H1 (cell line): ENCODE data around the gene RIT2. TPM values are rescaled to one million over a fixed set of nuclear protein-coding genes. Genes with fewer than 3 reads are reported as not detected.

Experiments
- CTCF ChIA-PET: fragments of 300-600 bp; sonication (Branson Sonifier 250); formaldehyde crosslinking; loops from one replicate; lab custom pipeline; 2021; ENCODE audit not compliant: partially characterized antibody; lab: Charles Lee
- POLR2A ChIA-PET: fragments of 300-600 bp; sonication (Branson Sonifier 250); formaldehyde crosslinking; loops from one replicate; lab custom pipeline; 2021; ENCODE audit warnings: inconsistent platforms; ENCODE audit not compliant: partially characterized antibody; lab: Charles Lee
- DNase-seq, 2 experiments: peaks; one replicate each; pipeline versions ENCODE4 v3.0.0 to v3.0.0-alpha.2; 2010 to 2022; ENCODE audit warnings: low spot score in 2 of 2, low read depth in 1 of 2, mixed read lengths in 1 of 2
- FAIRE-seq: peaks from 2 replicates; lab custom pipeline; 2011; peaks lifted over from hg19 to GRCh38; lab: Jason Lieb, UNC
- H2AFZ ChIP-seq: 2 replicates; pipeline ENCODE4 v1.8.1; 2012; ENCODE audit warnings: low read length, inconsistent platforms
- H2AK5ac ChIP-seq: 2 replicates; pipeline ENCODE4 v1.6.1; 2013; ENCODE audit warnings: low read depth, low read length
- H2BK120ac ChIP-seq: replicated peaks from 2 replicates; pipeline ENCODE3; 2013; ENCODE audit warnings: low read depth, low read length, inconsistent platforms
- H2BK12ac ChIP-seq: 2 replicates; pipeline ENCODE4 v1.6.1; 2013; ENCODE audit warnings: low read depth, low read length
- H2BK15ac ChIP-seq: 2 replicates; pipeline ENCODE4 v1.6.1; 2013; ENCODE audit warnings: low read length
- H2BK20ac ChIP-seq: 2 replicates; pipeline ENCODE4 v1.6.1; 2013; ENCODE audit warnings: low read length
- H2BK5ac ChIP-seq: 2 replicates; pipeline ENCODE4 v1.6.1; 2013; ENCODE audit warnings: low read depth, low read length
- H3K14ac ChIP-seq: 2 replicates; pipeline ENCODE4 v1.6.1; 2013; ENCODE audit warnings: inconsistent platforms; ENCODE audit not compliant: insufficient read length
- H3K18ac ChIP-seq: 2 replicates; pipeline ENCODE4 v1.6.1; 2013; ENCODE audit warnings: low read length; ENCODE audit errors: extremely low read depth
- H3K23ac ChIP-seq: 2 replicates; pipeline ENCODE4 v1.6.1; 2013; ENCODE audit warnings: inconsistent platforms; ENCODE audit not compliant: insufficient read length
- H3K23me2 ChIP-seq: 2 replicates; pipeline ENCODE4 v1.6.1; 2013; ENCODE audit warnings: low read depth, low read length
- H3K27ac ChIP-seq: 2 replicates; pipeline ENCODE4 v1.6.1; 2011; ENCODE audit warnings: low read depth, low read length, inconsistent platforms
- H3K27me3 ChIP-seq, 4 experiments: replicated peaks in 1 of 4; 1 replicate in 1 of 4; 2 replicates in 3 of 4; pipeline versions ENCODE4 v1.6.1 to v1.8.1; 2011 to 2013; ENCODE audit warnings: low read length in 3 of 4, mild to moderate bottlenecking in 3 of 4, inconsistent platforms in 2 of 4, mixed read lengths in 2 of 4, moderate library complexity in 1 of 4; ENCODE audit not compliant: control insufficient read depth in 3 of 4, insufficient read depth in 3 of 4; ENCODE audit errors: extremely low read depth in 1 of 4
- H3K36me3 ChIP-seq, 4 experiments: 2 replicates each; pipeline versions ENCODE4 v1.6.1 to v1.8.1; 2011 to 2013; ENCODE audit warnings: mild to moderate bottlenecking in 4 of 4, low read length in 3 of 4, moderate library complexity in 2 of 4, control low read depth in 1 of 4, inconsistent platforms in 1 of 4; ENCODE audit not compliant: insufficient read depth in 4 of 4, control insufficient read depth in 2 of 4
- H3K4ac ChIP-seq: replicated peaks from 2 replicates; pipeline ENCODE3; 2013; ENCODE audit warnings: low read length, low read depth, mixed read lengths, inconsistent platforms; ENCODE audit not compliant: insufficient read length
- H3K4me1 ChIP-seq, 4 experiments: replicated peaks in 1 of 4; 1 replicate in 1 of 4; 2 replicates in 3 of 4; pipeline versions ENCODE4 v1.6.1 to v1.8.1; 2011 to 2013; ENCODE audit warnings: low read length in 3 of 4, inconsistent platforms in 2 of 4, mixed read lengths in 1 of 4; ENCODE audit not compliant: insufficient read depth in 4 of 4, control insufficient read depth in 3 of 4
- H3K4me2 ChIP-seq, 2 experiments: 2 replicates each; pipeline versions ENCODE4 v1.6.1 to v1.8.1; 2011 to 2013; ENCODE audit warnings: low read depth in 2 of 2, low read length in 2 of 2, control low read depth in 1 of 2, inconsistent platforms in 1 of 2, mild to moderate bottlenecking in 1 of 2; ENCODE audit not compliant: insufficient read depth in 1 of 2
- H3K4me3 ChIP-seq, 4 experiments: fragments of 200-600, 300-600 bp in 1 of 4; sonication (generic), shearing (Covaris generic), sonication (Bioruptor Twin) in 1 of 4; 2 replicates each; pipeline versions ENCODE4 v1.5.1 to v1.8.1; 2011 to 2016; ENCODE audit warnings: low read length in 4 of 4, low read depth in 3 of 4, control low read depth in 2 of 4, inconsistent platforms in 2 of 4, mild to moderate bottlenecking in 2 of 4, mixed read lengths in 1 of 4, moderate library complexity in 1 of 4; ENCODE audit not compliant: insufficient read depth in 2 of 4; ENCODE audit errors: extremely low read depth in 1 of 4
- H3K56ac ChIP-seq: replicated peaks from 2 replicates; pipeline ENCODE3; 2013; ENCODE audit warnings: low read depth, mild to moderate bottlenecking, mixed read lengths, low read length, inconsistent platforms; ENCODE audit not compliant: insufficient read length
- H3K79me1 ChIP-seq: 2 replicates; pipeline ENCODE4 v1.6.1; 2013; ENCODE audit warnings: low read depth, low read length, control low read depth
- H3K79me2 ChIP-seq, 2 experiments: 2 replicates each; pipeline versions ENCODE4 v1.6.1 to v1.8.1; 2012 to 2013; ENCODE audit warnings: low read length in 2 of 2, mild to moderate bottlenecking in 2 of 2, inconsistent platforms in 1 of 2; ENCODE audit not compliant: insufficient read depth in 2 of 2, control insufficient read depth in 1 of 2
- H3K9ac ChIP-seq, 4 experiments: replicated peaks in 1 of 4; 1 replicate in 1 of 4; 2 replicates in 3 of 4; pipeline versions ENCODE4 v1.6.1 to v1.8.1; 2011 to 2013; ENCODE audit warnings: low read depth in 3 of 4, low read length in 3 of 4, control low read depth in 2 of 4, mild to moderate bottlenecking in 2 of 4, moderate library complexity in 2 of 4, inconsistent platforms in 1 of 4; ENCODE audit errors: extremely low read depth in 1 of 4
- H3K9me3 ChIP-seq, 2 experiments: 2 replicates each; pipeline versions ENCODE4 v1.6.1 to v1.8.1; 2012 to 2013; ENCODE audit warnings: mild to moderate bottlenecking in 2 of 2, moderate library complexity in 2 of 2, control low read depth in 1 of 2, inconsistent platforms in 1 of 2, low read depth in 1 of 2, low read length in 1 of 2, mixed read lengths in 1 of 2; ENCODE audit not compliant: insufficient read depth in 2 of 2
- H4K20me1 ChIP-seq, 2 experiments: replicated peaks in 1 of 2; 2 replicates each; pipeline versions ENCODE3 to v1.8.1; 2011 to 2013; ENCODE audit warnings: inconsistent platforms in 2 of 2, low read length in 2 of 2, mild to moderate bottlenecking in 1 of 2; ENCODE audit not compliant: insufficient read depth in 2 of 2, control insufficient read depth in 1 of 2
- H4K5ac ChIP-seq: 2 replicates; pipeline ENCODE4 v1.6.1; 2013; ENCODE audit warnings: low read length, low read depth, mixed read lengths, inconsistent platforms; ENCODE audit not compliant: insufficient read length
- H4K8ac ChIP-seq: 2 replicates; pipeline ENCODE4 v1.8.0; 2013; ENCODE audit warnings: mild to moderate bottlenecking, moderate library complexity, low read length, inconsistent platforms; ENCODE audit not compliant: insufficient read depth; ENCODE audit errors: extremely low read depth
- H4K91ac ChIP-seq: replicated peaks from 2 replicates; pipeline ENCODE3; 2013; ENCODE audit warnings: low read length, mixed read lengths, inconsistent platforms; ENCODE audit not compliant: insufficient read length
- CBX5 ChIP-seq: fragments of 300-800, 300-1000 bp; sonication (generic); IDR thresholded peaks from 2 replicates; pipeline ENCODE4 v1.7.1; 2016; ENCODE audit warnings: antibody characterized with exemption, low read length, low read depth
- EZH2 ChIP-seq: fragments of 200-600 bp; sonication (generic); IDR thresholded peaks from 2 replicates; pipeline ENCODE4 v1.7.1; 2012; ENCODE audit warnings: low read depth, mild to moderate bottlenecking, moderate library complexity, low read length, inconsistent platforms; ENCODE audit not compliant: severe bottlenecking
- HDAC2 ChIP-seq, 2 experiments: fragments of 300-600 bp in 1 of 2; sonication (generic) in 1 of 2; IDR thresholded peaks; 2 replicates each; pipeline ENCODE4 v1.6.1; 2011 to 2012; ENCODE audit warnings: low read depth in 2 of 2, low read length in 2 of 2, mild to moderate bottlenecking in 2 of 2, moderate library complexity in 2 of 2, borderline replicate concordance in 1 of 2, inconsistent platforms in 1 of 2
- RAD21 ChIP-seq, 2 experiments: IDR thresholded peaks in 1 of 2; conservative IDR thresholded peaks in 1 of 2; 2 replicates each; pipeline ENCODE4 v1.6.1; 2011; ENCODE audit warnings: low read depth in 2 of 2, low read length in 2 of 2, improper control_type of control experiment in 1 of 2, inconsistent platforms in 1 of 2, mild to moderate bottlenecking in 1 of 2, moderate library complexity in 1 of 2
- SIRT6 ChIP-seq: IDR thresholded peaks from one replicate; pipeline ENCODE4 v1.7.1; 2012; ENCODE audit warnings: low read length, inconsistent platforms
- SIX5 ChIP-seq: IDR thresholded peaks from 2 replicates; pipeline ENCODE4 v1.6.1; 2011; ENCODE audit warnings: mild to moderate bottlenecking, low read depth, low read length
- WGBS, 2 experiments: shearing (Covaris generic) in 1 of 2; methylation state at CpG; one replicate each; pipeline versions ENCODE4 v1.1.6 to v1.1.7; 2013 to 2015; ENCODE audit warnings: low lambda C conversion rate in 2 of 2, mixed read lengths in 2 of 2, inconsistent platforms in 1 of 2, low coverage in 1 of 2, missing lambda C conversion rate in 1 of 2; ENCODE audit not compliant: insufficient replicate concordance in 2 of 2, insufficient coverage in 1 of 2, insufficient read length in 1 of 2; ENCODE audit errors: extremely low coverage in 1 of 2, missing lambda C conversion rate in 1 of 2; 5-methylcytosine and 5-hydroxymethylcytosine counted together
- polyA plus RNA-seq, 7 experiments: library from polyadenylated mRNA; depleted of rRNA in 3 of 7; stranded (reverse) in 5 of 7; unstranded in 2 of 7; fragments of >200 nt in 5 of 7; fragments of 200-250 nt in 2 of 7; gene quantifications; 1 replicate in 5 of 7; 2 replicates in 1 of 7; 4 replicates in 1 of 7; pipeline versions ENCODE4 v1.2.1 to v1.2.3, GENCODE V29; 2011 to 2013; ENCODE audit warnings: missing spikeins in 2 of 7, mixed read lengths in 2 of 7
- total RNA-seq: library from RNA; stranded (reverse); fragmentation: NEBNext Ultra II Directional; extraction: Animal tissue kit (Norgen Biotek cat#: 25700); gene quantifications from 2 replicates; pipeline ENCODE4 v1.2.1, GENCODE V29; 2021

Gene RIT2
- total and polyA plus RNA-seq, 2 of the 8 experiments (the other 6 are each of a cell fraction or from before 2014, with no cell fraction given): 0.67 to 3.2 TPM

DNA sequence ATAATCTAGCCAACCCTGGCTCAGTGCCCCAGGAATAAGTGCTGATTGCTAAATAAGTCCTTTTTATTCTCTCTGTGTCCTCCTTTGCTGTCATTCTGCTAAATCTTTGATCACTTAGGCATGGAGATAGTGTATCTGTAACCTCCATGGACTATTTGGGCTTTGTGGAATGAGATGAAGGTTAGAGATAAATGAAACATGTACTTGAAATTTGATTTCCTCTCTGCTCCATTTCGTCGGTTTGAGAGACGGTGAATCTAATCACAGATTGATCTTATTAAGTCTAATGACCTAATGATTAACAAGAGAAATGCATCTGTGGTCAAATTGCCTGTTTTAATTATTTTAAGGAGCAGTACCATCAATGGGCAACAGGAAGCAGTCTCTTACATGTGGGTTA is 159.2 kb downstream of the RIT2 start:
- no peak overlapping the region for H4K91ac ChIP-seq
- no peak overlapping the region for H2BK20ac ChIP-seq
- no peak overlapping the region for H3K56ac ChIP-seq
- FAIRE-seq (no peak), DNase-seq (no peak)
- no peak overlapping the region for H3K4me2 ChIP-seq
- no peak overlapping the region for H4K8ac ChIP-seq
- no peaks in the 10 kb centered on the region for H3K4me1 ChIP-seq
- no peaks in the 10 kb centered on the region for H4K20me1 ChIP-seq
- H2BK120ac ChIP-seq: no peak overlapping the region
- POLR2A ChIA-PET: no interaction called here
- H3K27ac ChIP-seq: no peak overlapping the region
- H3K36me3 ChIP-seq: no peaks in the 10 kb centered on the region
- no peak overlapping the region for H3K9ac ChIP-seq
- H2BK15ac ChIP-seq: no peak overlapping the region
- H3K4me3 ChIP-seq: no peak overlapping the region
- H3K23ac ChIP-seq: no peak overlapping the region
- no peak for TF ChIP-seq EZH2
- no peak for TF ChIP-seq HDAC2 (IDR thresholded peaks at IDR 0.05; ENCODE audit: borderline replicate concordance in 1 of 2, low read depth in 2 of 2, low read length in 2 of 2)
- TF ChIP-seq SIX5: no peak
- TF ChIP-seq RAD21 (IDR thresholded peaks at IDR 0.05 in 1 of 2, conservative IDR thresholded peaks at IDR 0.05 in 1 of 2; ENCODE audit: low read depth in 2 of 2, low read length in 2 of 2): 0 out of 4 replicates have a peak, but pooled peaks of 1 of the 2 experiments have one; percentile 5
- no peak for TF ChIP-seq SIRT6
- no peak for TF ChIP-seq CBX5
- H2BK5ac ChIP-seq: no peak overlapping the region
- H3K9me3 ChIP-seq: no peaks in the 10 kb centered on the region
- H3K23me2 ChIP-seq: no peaks in the 10 kb centered on the region
- no peak overlapping the region for H2BK12ac ChIP-seq
- WGBS, 2 experiments: 88% methylated on average over 3 of the region's 3 CpGs; no CpG with 5 or more reads in 1 of the 2 experiments
- no peak overlapping the region for H2AFZ ChIP-seq
- H3K79me2 ChIP-seq: no peaks in the 10 kb centered on the region
- H3K79me1 ChIP-seq: no peaks in the 10 kb centered on the region
- CTCF ChIA-PET: no interaction called here
- H3K27me3 ChIP-seq: no peaks in the 10 kb centered on the region
- H2AK5ac ChIP-seq: no peak overlapping the region
- H3K4ac ChIP-seq: no peak overlapping the region
- no peak overlapping the region for H3K18ac ChIP-seq
- no peak overlapping the region for H3K14ac ChIP-seq
- no peak overlapping the region for H4K5ac ChIP-seq
